K562 (cell line): ENCODE data around the gene ATP6V1A. TPM values are rescaled to one million over a fixed set of nuclear protein-coding genes. Genes with fewer than 3 reads are reported as not detected.

Experiments used
- ATAC-seq: fragments of 200-7000 bp; cut with Tn5 transposase; 3 replicates; pipeline ENCODE4 v1.9.1; 2020; ENCODE audit warnings: moderate library complexity
- BruUV-seq: library from RNA; stranded (reverse); fragments of 400-500 nt; replicated peaks from 2 replicates; lab custom pipeline; 2021; lab: Mats Ljungman, UMichigan
- CTCF ChIA-PET: fragments of 300-600 bp; formaldehyde crosslinking; extraction: SDS; loops from one replicate; lab custom pipeline; 2021; ENCODE audit warnings: low intra/inter-chr PET ratio; lab: Yijun Ruan, JAX
- POLR2A ChIA-PET: fragments of 300-600, 350-650 bp; sonication (Branson Sonifier 250); formaldehyde crosslinking; extraction: SDS; loops from one replicate; lab custom pipeline; 2021; ENCODE audit warnings: antibody characterized with exemption, inconsistent platforms; lab: Yijun Ruan, JAX
- DNase-seq, 4 experiments: peaks; one replicate each; pipeline versions ENCODE4 v3.0.0 to v3.0.0-alpha.2; 2011 to 2018; ENCODE audit warnings: low spot score in 3 of 4, mixed read lengths in 3 of 4; ENCODE audit errors: extremely low read depth in 1 of 4
- FAIRE-seq: peaks from 2 replicates; lab custom pipeline; 2011; peaks lifted over from hg19 to GRCh38; lab: Jason Lieb, UNC
- H2AFZ ChIP-seq: 2 replicates; pipeline ENCODE4 v1.6.0; 2011; ENCODE audit warnings: low read depth, low read length, control low read depth, inconsistent platforms
- H3K27ac ChIP-seq: fragments of 200-600 bp; 3 replicates; pipeline ENCODE4 v1.8.0; 2011; ENCODE audit warnings: low read depth, mild to moderate bottlenecking, control low read depth, inconsistent platforms, low read length, moderate library complexity, mixed read lengths; ENCODE audit errors: extremely low read depth
- H3K27me3 ChIP-seq, 2 experiments: fragments of 300-600 bp in 1 of 2; 2 replicates in 1 of 2; 3 replicates in 1 of 2; pipeline versions ENCODE4 v1.6.0 to v1.8.0; 2011; ENCODE audit warnings: inconsistent platforms in 2 of 2, low read length in 2 of 2, mild to moderate bottlenecking in 1 of 2, mixed read lengths in 1 of 2, moderate library complexity in 1 of 2; ENCODE audit not compliant: control insufficient read depth in 2 of 2, insufficient read depth in 2 of 2
- H3K36me3 ChIP-seq: fragments of 300-600 bp; 3 replicates; pipeline ENCODE4 v1.8.0; 2011; ENCODE audit warnings: mild to moderate bottlenecking, low read length, inconsistent platforms; ENCODE audit not compliant: control insufficient read depth, insufficient read depth
- H3K4me1 ChIP-seq, 2 experiments: fragments of 200-600 bp in 1 of 2; replicated peaks in 1 of 2; 2 replicates in 1 of 2; 3 replicates in 1 of 2; pipeline versions ENCODE4 v1.5.1 to v1.8.0; 2011; ENCODE audit warnings: inconsistent platforms in 2 of 2, low read length in 2 of 2, mild to moderate bottlenecking in 1 of 2, mixed read lengths in 1 of 2, moderate library complexity in 1 of 2; ENCODE audit not compliant: control insufficient read depth in 2 of 2, insufficient read depth in 2 of 2
- H3K4me2 ChIP-seq: 2 replicates; pipeline ENCODE4 v1.6.1; 2011; ENCODE audit warnings: low read length, control low read depth, inconsistent platforms, mixed read lengths; ENCODE audit not compliant: insufficient read depth
- H3K4me3 ChIP-seq: fragments of 200-600 bp; sonication (generic), shearing (Covaris generic); 2 replicates; pipeline ENCODE4 v1.5.1; 2016; ENCODE audit warnings: control low read depth, inconsistent platforms
- H3K79me2 ChIP-seq: fragments of 200-600 bp; 3 replicates; pipeline ENCODE4 v1.8.0; 2011; ENCODE audit warnings: low read length, inconsistent platforms; ENCODE audit not compliant: control insufficient read depth, insufficient read depth
- H3K9ac ChIP-seq, 2 experiments: 2 replicates each; pipeline versions ENCODE4 v1.6.0 to v1.6.1; 2011; ENCODE audit warnings: low read depth in 2 of 2, low read length in 2 of 2, control low read depth in 1 of 2, inconsistent platforms in 1 of 2, mild to moderate bottlenecking in 1 of 2, mixed read lengths in 1 of 2; ENCODE audit not compliant: insufficient read depth in 1 of 2
- H3K9me1 ChIP-seq: one replicate; pipeline ENCODE4 v1.6.0; 2011; ENCODE audit warnings: inconsistent platforms, mild to moderate bottlenecking, low read length, moderate library complexity; ENCODE audit not compliant: control insufficient read depth, insufficient read depth
- H3K9me3 ChIP-seq: replicated peaks from 2 replicates; pipeline ENCODE4 v1.5.1; 2011; ENCODE audit warnings: low read depth, low read length, inconsistent platforms; ENCODE audit not compliant: control insufficient read depth, insufficient read depth
- H4K20me1 ChIP-seq: replicated peaks from 2 replicates; pipeline ENCODE4 v1.6.1; 2011; ENCODE audit warnings: low read length, inconsistent platforms, mixed read lengths; ENCODE audit not compliant: control insufficient read depth, insufficient read depth
- CCNT2 ChIP-seq: IDR thresholded peaks from 2 replicates; pipeline ENCODE4 v1.6.1; 2011; ENCODE audit warnings: borderline replicate concordance, low read depth, mild to moderate bottlenecking, moderate library complexity, mixed read lengths, low read length; ENCODE audit not compliant: insufficient read length; ENCODE audit errors: extremely low read depth
- CREM ChIP-seq: IDR thresholded peaks from 2 replicates; pipeline ENCODE4 v1.6.1; 2014; ENCODE audit warnings: antibody characterized with exemption, low read depth
- CTCF ChIP-seq, 3 experiments: IDR thresholded peaks in 2 of 3; conservative IDR thresholded peaks in 1 of 3; 2 replicates each; pipeline ENCODE4 v1.5.1; 2011 to 2012; ENCODE audit warnings: low read length in 3 of 3, mild to moderate bottlenecking in 3 of 3, control low read depth in 2 of 3, improper control_type of control experiment in 1 of 3, inconsistent platforms in 1 of 3, low read depth in 1 of 3, mixed read lengths in 1 of 3, moderate library complexity in 1 of 3; ENCODE audit not compliant: insufficient read depth in 2 of 3
- ESRRA ChIP-seq: fragments of 450-650 bp; IDR thresholded peaks from 2 replicates; pipeline ENCODE4 v1.6.1; 2014; ENCODE audit warnings: low read depth, mild to moderate bottlenecking, moderate library complexity, borderline replicate concordance
- FOXM1 ChIP-seq, 2 experiments: fragments of 450-650 bp in 1 of 2; sonication (generic) in 1 of 2; formaldehyde crosslinking in 1 of 2; IDR thresholded peaks; 2 replicates each; pipeline versions ENCODE4 v1.6.1 to v1.9.0; 2017 to 2022; ENCODE audit warnings: low read depth in 2 of 2, mild to moderate bottlenecking in 2 of 2, missing genetic modification reagents in 1 of 2, moderate library complexity in 1 of 2
- GATA2 ChIP-seq: sonication (generic); formaldehyde crosslinking; IDR thresholded peaks from 2 replicates; pipeline ENCODE4 v1.4.0; 2020; ENCODE audit warnings: mild to moderate bottlenecking, missing genetic modification reagents
- GATAD2B ChIP-seq: fragments of 450-650 bp; IDR thresholded peaks from 2 replicates; pipeline ENCODE4 v1.6.1; 2017; ENCODE audit warnings: mild to moderate bottlenecking, borderline replicate concordance
- NONO ChIP-seq, 2 experiments: fragments of 200-400 bp in 1 of 2; fragments of 450-650 bp in 1 of 2; formaldehyde crosslinking in 1 of 2; IDR thresholded peaks; 2 replicates each; pipeline ENCODE4 v1.6.1; 2017; ENCODE audit warnings: low read depth in 2 of 2, mild to moderate bottlenecking in 2 of 2, moderate library complexity in 2 of 2, low read length in 1 of 2
- NRF1 ChIP-seq, 2 experiments: fragments of 450-650 bp; IDR thresholded peaks in 1 of 2; conservative IDR thresholded peaks in 1 of 2; 2 replicates each; pipeline ENCODE4 v1.6.1; 2014; ENCODE audit warnings: mild to moderate bottlenecking in 2 of 2
- RB1 ChIP-seq: fragments of 450-650 bp; IDR thresholded peaks from 2 replicates; pipeline ENCODE4 v1.6.1; 2017; ENCODE audit warnings: low read depth, mild to moderate bottlenecking
- SMC3 ChIP-seq: conservative IDR thresholded peaks from 2 replicates; pipeline ENCODE4 v1.6.1; 2011; ENCODE audit warnings: low read depth, low read length, improper control_type of control experiment; ENCODE audit not compliant: insufficient read depth
- TARDBP ChIP-seq: fragments of 450-650 bp; IDR thresholded peaks from 2 replicates; pipeline ENCODE4 v1.6.1; 2016
- TCF7L2 ChIP-seq: fragments of 150-350 bp; IDR thresholded peaks from 2 replicates; pipeline ENCODE4 v1.6.1; 2016; ENCODE audit warnings: low read depth, mild to moderate bottlenecking, low read length, moderate library complexity
- ZBTB34 ChIP-seq: fragments of 250-450 bp; sonication (Bioruptor Pico); IDR thresholded peaks from 2 replicates; pipeline ENCODE4 v1.8.0; 2021; ENCODE audit warnings: mild to moderate bottlenecking, moderate library complexity
- ZNF75A ChIP-seq: fragments of 450-650 bp; formaldehyde crosslinking; IDR thresholded peaks from 2 replicates; pipeline ENCODE4 v1.4.0; 2020; ENCODE audit warnings: mild to moderate bottlenecking
- WGBS: fragments of 100-300 bp; shearing (Covaris generic); methylation state at CpG from one replicate; pipeline ENCODE4 v1.1.6; 2016; ENCODE audit warnings: low coverage, mixed read lengths; ENCODE audit not compliant: insufficient coverage; ENCODE audit errors: missing lambda C conversion rate; 5-methylcytosine and 5-hydroxymethylcytosine counted together
- in situ Hi-C: fragments of 300-500 bp; cut with MboI; formaldehyde crosslinking; loops from 4 replicates; pipeline ENCODE4 v1.15.0; 2018; ENCODE audit warnings: inconsistent platforms, mixed read lengths
- intact Hi-C: fragments of 100-400 bp; cut with micrococcal nuclease; formaldehyde crosslinking; loops from 2 replicates; pipeline ENCODE4 v1.14.2; 2022
- polyA plus RNA-seq, 8 experiments: library from polyadenylated mRNA; depleted of rRNA in 4 of 8; stranded (reverse) in 5 of 8; unstranded in 3 of 8; fragments of >200 nt; fragmentation: Nextera tagmentation in 2 of 8; fragmentation: Illumina TruSeq in 1 of 8; extraction: Ambion mirVana in 2 of 8; extraction: Trizol in 1 of 8; gene quantifications; 2 replicates each; pipeline versions ENCODE4 v1.2.1 to v1.2.3, GENCODE V29; 2011 to 2014; ENCODE audit warnings: inconsistent platforms in 1 of 8, missing spikeins in 1 of 8
- total RNA-seq, 7 experiments: library from RNA; depleted of rRNA in 6 of 7; stranded (reverse); fragments of >200 nt in 6 of 7; fragmentation: Illumina TruSeq in 2 of 7; extraction: Trizol in 2 of 7; gene quantifications; 2 replicates each; pipeline versions ENCODE4 v1.2.1 to v1.2.3, GENCODE V29; 2011 to 2021; ENCODE audit warnings: low replicate concordance in 1 of 7
- TF ChIP-seq, protein P1 (sequence below), 2 experiments: IDR thresholded peaks; 2 replicates each; pipeline ENCODE4 v1.6.1; 2011; ENCODE audit warnings: borderline replicate concordance in 1 of 2, control low read depth in 1 of 2, low read depth in 1 of 2, low read length in 1 of 2, mild to moderate bottlenecking in 1 of 2, mixed read lengths in 1 of 2, moderate library complexity in 1 of 2; ENCODE audit not compliant: insufficient read depth in 1 of 2, insufficient read length in 1 of 2, poor library complexity in 1 of 2, severe bottlenecking in 1 of 2; ENCODE audit errors: extremely low read depth in 1 of 2

ATP6V1A gene
- total and polyA plus RNA-seq, 9 of the 15 experiments (the other 6 are each of a cell fraction or from before 2014, with no cell fraction given) = 23.6 to 57.1 (median 39.9) TPM

- CTCF ChIA-PET = interaction anchor here (0.6 to 0.7 kb wide), 2 partner anchors 18 to 74 kb away, joined by 3 to 4 read pairs; no protein-coding TSS in a partner anchor
- FAIRE-seq (peak; percentile 70), DNase-seq (peak; percentile 68 to 82 (median 71)), ATAC-seq (peak; percentile 100)
- intact Hi-C loops = loop anchor here (1.0 to 10.0 kb wide), 2 partner anchors 75 to 316 kb away; no protein-coding TSS in a partner anchor
- H3K4me2 ChIP-seq = peak within 1 kb of the TSS; percentile 65
- peak within 1 kb of the TSS in 1 of 2 experiments; percentile 66; a peak in 1 of 4 replicates for H3K9ac ChIP-seq
- H3K27ac ChIP-seq = no peak within 1 kb of the TSS
- H3K27me3 ChIP-seq = peaks cover 0 to 6% of the 10 kb centered on the region in 2 experiments; a peak in 2 of 5 replicates
- H3K4me3 ChIP-seq = peak within 1 kb of the TSS; percentile 35
- POLR2A ChIA-PET = interaction anchor here (0.6 to 1.0 kb wide), 3 partner anchors 8 to 22 kb away, joined by 3 to 5 read pairs (median 3); no protein-coding TSS in a partner anchor
- H2AFZ ChIP-seq = peak within 1 kb of the TSS; percentile 70; the same call in 1 of the 2 replicates
- no peaks in the 10 kb centered on the region for H3K79me2 ChIP-seq
- H3K9me3 ChIP-seq = no peaks in the 10 kb centered on the region
- no peaks in the 10 kb centered on the region for H3K9me1 ChIP-seq
- no peaks in the 10 kb centered on the region for H4K20me1 ChIP-seq
- WGBS = 1% methylated on average over 32 of the region's 48 CpGs
- BruUV-seq = no TSS peak
- H3K4me1 ChIP-seq = peaks cover 0 to 5% of the 10 kb centered on the region in 2 experiments; a peak in 1 of 5 replicates
- in situ Hi-C loops = no loop called here
- H3K36me3 ChIP-seq = no peaks in the 10 kb centered on the region
- TF ChIP-seq RB1 (peak; percentile 75; the same call in 1 of the 2 replicates), GATAD2B (peak; percentile 17; the same call in 1 of the 2 replicates), CREM (peak; percentile 41; the same call in 1 of the 2 replicates), CCNT2 (peak; percentile 48), ZBTB34 (CRISPR knock-in tag) (no peak), NRF1 (conservative IDR thresholded peaks at IDR 0.05 in 1 of 2, IDR thresholded peaks at IDR 0.05 in 1 of 2) (peak in 1 of 2 experiments; percentile 35; a peak in 2 of 4 replicates), CTCF (IDR thresholded peaks at IDR 0.05 in 2 of 3, conservative IDR thresholded peaks at IDR 0.05 in 1 of 3; ENCODE audit: insufficient read depth in 2 of 3, low read depth in 1 of 3, low read length in 3 of 3) (peak; percentile 63 to 83 (median 75)), GATA2 (no peak), SMC3 (peak; percentile 60), ZNF75A (CRISPR knock-in tag) (no peak), NONO (IDR thresholded peaks at IDR 0.05; ENCODE audit: low read depth in 2 of 2, low read length in 1 of 2) (no peak), TARDBP (0 out of 2 replicates have a peak, but pooled peaks have one; percentile 43), TCF7L2 (no peak), FOXM1 (IDR thresholded peaks at IDR 0.05; ENCODE audit: low read depth) (no peak), FOXM1 (CRISPR knock-in tag; IDR thresholded peaks at IDR 0.05; ENCODE audit: low read depth) (no peak), ESRRA (peak; percentile 22; the same call in 1 of the 2 replicates)
- TF ChIP-seq, protein P1, sequence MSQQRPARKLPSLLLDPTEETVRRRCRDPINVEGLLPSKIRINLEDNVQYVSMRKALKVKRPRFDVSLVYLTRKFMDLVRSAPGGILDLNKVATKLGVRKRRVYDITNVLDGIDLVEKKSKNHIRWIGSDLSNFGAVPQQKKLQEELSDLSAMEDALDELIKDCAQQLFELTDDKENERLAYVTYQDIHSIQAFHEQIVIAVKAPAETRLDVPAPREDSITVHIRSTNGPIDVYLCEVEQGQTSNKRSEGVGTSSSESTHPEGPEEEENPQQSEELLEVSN (IDR thresholded peaks at IDR 0.05; ENCODE audit: borderline replicate concordance in 1 of 2, extremely low read depth in 1 of 2, insufficient read depth in 1 of 2, insufficient read length in 1 of 2, low read depth in 1 of 2, low read length in 1 of 2, poor library complexity in 1 of 2, severe bottlenecking in 1 of 2) = peak in 1 of 2 experiments; percentile 15
These were observed 91.9 kb downstream of the ATP6V1A start, which contains the start of gene GRAMD1C for GRCh38 chr3:113838631-113839209. Gene GRAMD1C (plus strand): TSS chr3:113838788. CDS start chr3:113838910, 122 bp downstream.
